ENCODE data around the gene CCDC57.
"Not testable (repeated sequence)": the region's sequence is repeated elsewhere in the genome, so short reads cannot be mapped to it uniquely, and the experiment has no call there.

The CCDC57 gene

DNA sequence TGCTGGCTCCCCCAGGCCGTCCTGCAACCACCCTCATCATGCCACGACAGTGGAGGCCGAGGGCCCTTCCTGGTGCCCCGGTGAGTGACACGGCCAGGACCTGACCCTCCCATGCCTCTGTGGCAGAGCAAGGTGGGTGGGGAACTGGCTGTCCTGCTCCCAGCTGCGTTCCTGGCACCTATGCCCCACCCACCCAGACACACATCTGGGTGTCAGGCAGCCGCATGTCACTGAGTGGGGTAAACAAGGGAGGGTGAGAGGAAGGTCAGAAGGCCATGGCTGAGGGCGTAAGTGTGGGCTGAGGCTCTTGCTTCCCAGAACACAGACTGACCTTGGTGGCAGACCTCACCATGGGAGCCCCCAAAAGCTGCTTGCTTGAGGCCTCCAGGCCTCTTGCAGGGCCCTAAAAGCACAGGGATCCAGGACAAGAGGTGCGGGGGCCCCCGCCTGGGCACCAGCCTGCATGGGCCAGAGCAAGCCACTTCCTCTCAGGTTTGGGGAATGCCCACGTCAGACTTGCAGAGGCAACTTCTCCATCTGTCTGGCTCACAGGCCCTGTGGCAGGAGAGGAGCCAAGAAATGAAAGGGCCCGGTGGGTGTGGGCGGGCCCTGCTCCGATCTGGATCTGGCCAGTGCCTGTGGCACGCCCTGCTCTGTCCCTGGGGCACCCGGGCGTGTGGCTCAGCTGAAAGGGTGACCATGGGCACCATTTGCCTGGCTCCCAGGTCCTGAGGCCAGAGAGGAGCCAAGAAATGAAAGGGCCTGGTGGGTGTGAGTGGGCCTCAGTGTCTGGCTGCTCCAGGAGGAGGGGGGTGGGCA lies 3.9 kb upstream of the CCDC57 start:
- DNase-seq (ENCODE audit: low read depth) = peak; percentile 85
- H3K27me3 ChIP-seq (replicated peaks; ENCODE audit: control insufficient read depth, insufficient read depth, low read length) = no peaks in the 10 kb centered on the region
- no peak overlapping the region for H3K4me3 ChIP-seq (ENCODE audit: low read length)
- peak overlapping the region; percentile 75 for H3K9ac ChIP-seq (ENCODE audit: low read length)
- peaks cover 30% of the 10 kb centered on the region for H3K4me1 ChIP-seq (ENCODE audit: control insufficient read depth, insufficient read depth, low read length)
- no peaks in the 10 kb centered on the region for H3K9me3 ChIP-seq (ENCODE audit: control insufficient read depth, low read length)
- H3K36me3 ChIP-seq (ENCODE audit: control insufficient read depth, insufficient read depth, low read length, severe bottlenecking) = no peaks in the 10 kb centered on the region

DNA sequence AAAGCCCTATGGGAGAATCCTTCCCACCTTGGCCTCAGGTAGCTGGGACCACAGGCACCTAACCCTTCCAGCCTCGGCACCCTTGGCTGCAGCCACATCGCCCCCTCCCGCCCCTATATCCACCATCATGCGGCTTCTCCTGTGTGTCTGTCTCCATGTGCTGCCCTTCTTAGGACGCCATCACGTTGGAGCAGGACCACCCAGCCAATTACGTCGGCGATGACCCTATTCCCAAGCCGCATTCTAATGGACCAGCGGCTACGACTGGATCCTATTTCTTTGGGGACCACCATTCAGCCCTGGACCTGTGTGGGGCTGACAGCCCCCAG lies 3.3 kb upstream of the CCDC57 start:
- Histone ChIP-seq H3K9ac (ENCODE audit: low read length) (peak overlapping the region; percentile 75), H3K4me1 (ENCODE audit: control insufficient read depth, insufficient read depth, low read length) (peaks cover 33% of the 10 kb centered on the region), H3K27me3 (replicated peaks; ENCODE audit: control insufficient read depth, insufficient read depth, low read length) (no peaks in the 10 kb centered on the region), H3K36me3 (ENCODE audit: control insufficient read depth, insufficient read depth, low read length, severe bottlenecking) (no peaks in the 10 kb centered on the region), H3K9me3 (ENCODE audit: control insufficient read depth, low read length) (no peaks in the 10 kb centered on the region), H3K4me3 (ENCODE audit: low read length) (no peak overlapping the region)
- no peak for DNase-seq (ENCODE audit: low read depth)

DNA sequence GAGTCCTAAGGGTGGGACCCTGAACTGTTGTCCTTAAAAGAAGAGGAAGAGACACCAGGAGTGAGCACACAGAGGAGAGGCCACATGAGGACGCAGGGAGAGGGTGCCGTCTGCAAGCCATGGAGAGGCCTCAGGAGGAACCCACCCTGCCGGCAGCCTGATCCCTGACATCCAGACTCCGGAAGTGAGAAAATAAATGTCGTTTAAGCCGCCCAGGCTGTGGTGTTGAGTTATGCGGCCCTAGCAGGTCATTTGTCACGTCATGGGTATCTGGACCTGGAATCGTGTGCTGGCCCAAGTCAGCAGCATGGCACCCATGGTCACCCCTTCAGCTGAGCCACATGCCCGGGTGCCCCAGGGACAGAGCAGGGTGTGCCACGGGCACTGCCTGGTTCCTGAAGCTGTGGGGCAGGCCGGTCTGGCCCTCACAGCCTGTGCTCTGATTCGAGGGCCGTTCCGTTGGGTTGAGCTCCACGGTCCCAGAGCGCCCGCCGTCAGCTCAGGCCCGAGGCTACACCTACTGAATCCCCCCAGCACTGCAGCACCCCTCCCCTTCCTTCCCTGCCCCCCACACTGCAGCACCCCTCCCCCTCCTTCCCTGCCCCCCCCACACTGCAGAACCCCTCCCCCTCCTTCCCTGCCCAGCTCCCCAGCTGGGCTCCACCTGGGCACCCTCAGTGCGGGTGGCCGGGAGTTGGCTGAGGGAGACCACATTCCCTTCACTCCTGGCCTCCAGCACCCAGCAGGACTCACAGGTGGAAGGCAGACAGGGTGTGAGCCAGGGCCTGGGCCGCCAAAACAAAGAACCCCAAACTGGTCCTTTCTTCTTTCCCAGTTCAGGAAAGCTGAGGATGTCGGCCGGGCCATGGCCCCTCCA lies 2.7 kb upstream of the CCDC57 start:
- no peaks in the 10 kb centered on the region for H3K27me3 ChIP-seq (replicated peaks; ENCODE audit: control insufficient read depth, insufficient read depth, low read length)
- H3K9ac ChIP-seq (ENCODE audit: low read length) = no peak overlapping the region
- H3K36me3 ChIP-seq (ENCODE audit: control insufficient read depth, insufficient read depth, low read length, severe bottlenecking) = no peaks in the 10 kb centered on the region
- DNase-seq (ENCODE audit: low read depth) = peak; percentile 36
- no peak overlapping the region for H3K4me3 ChIP-seq (ENCODE audit: low read length)
- no peaks in the 10 kb centered on the region for H3K9me3 ChIP-seq (ENCODE audit: control insufficient read depth, low read length)
- H3K4me1 ChIP-seq (ENCODE audit: control insufficient read depth, insufficient read depth, low read length) = peaks cover 33% of the 10 kb centered on the region

DNA sequence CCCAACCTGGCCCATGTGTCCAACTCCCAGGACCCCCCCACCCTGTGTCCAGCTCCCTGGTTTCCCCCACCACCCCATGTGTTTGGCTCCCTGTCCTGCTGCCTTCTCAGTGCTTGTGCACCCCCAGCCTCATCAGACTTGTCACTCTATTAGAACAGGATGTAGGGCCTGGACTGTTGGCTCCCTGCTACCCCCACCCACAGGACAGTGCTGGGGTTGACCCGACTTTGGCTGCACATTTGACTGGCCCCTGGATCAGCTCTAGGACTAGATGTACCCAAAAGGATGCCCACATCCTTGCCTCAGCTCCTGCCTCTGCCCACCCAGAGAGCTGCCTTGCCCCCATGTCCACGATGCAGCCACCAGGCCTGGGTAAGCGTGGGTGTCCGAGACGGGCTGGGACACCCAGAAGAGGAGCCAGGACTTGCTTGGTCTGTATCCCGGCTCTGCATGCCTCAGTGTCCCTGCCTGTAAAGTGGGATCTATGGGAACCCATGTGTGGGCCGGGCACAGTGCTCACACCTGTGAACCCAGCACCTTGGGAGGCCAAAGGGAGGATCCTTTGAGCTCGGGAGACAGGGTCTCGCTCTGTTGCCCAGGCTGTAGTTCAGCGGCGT lies 1.5 kb upstream of the CCDC57 start:
- H3K4me1 ChIP-seq (ENCODE audit: control insufficient read depth, insufficient read depth, low read length) = peaks cover 33% of the 10 kb centered on the region
- no peak for DNase-seq (ENCODE audit: low read depth)
- no peaks in the 10 kb centered on the region for H3K9me3 ChIP-seq (ENCODE audit: control insufficient read depth, low read length)
- H3K4me3 ChIP-seq (ENCODE audit: low read length) = no peak overlapping the region
- no peaks in the 10 kb centered on the region for H3K27me3 ChIP-seq (replicated peaks; ENCODE audit: control insufficient read depth, insufficient read depth, low read length)
- no peaks in the 10 kb centered on the region for H3K36me3 ChIP-seq (ENCODE audit: control insufficient read depth, insufficient read depth, low read length, severe bottlenecking)
- H3K9ac ChIP-seq (ENCODE audit: low read length) = no peak overlapping the region

DNA sequence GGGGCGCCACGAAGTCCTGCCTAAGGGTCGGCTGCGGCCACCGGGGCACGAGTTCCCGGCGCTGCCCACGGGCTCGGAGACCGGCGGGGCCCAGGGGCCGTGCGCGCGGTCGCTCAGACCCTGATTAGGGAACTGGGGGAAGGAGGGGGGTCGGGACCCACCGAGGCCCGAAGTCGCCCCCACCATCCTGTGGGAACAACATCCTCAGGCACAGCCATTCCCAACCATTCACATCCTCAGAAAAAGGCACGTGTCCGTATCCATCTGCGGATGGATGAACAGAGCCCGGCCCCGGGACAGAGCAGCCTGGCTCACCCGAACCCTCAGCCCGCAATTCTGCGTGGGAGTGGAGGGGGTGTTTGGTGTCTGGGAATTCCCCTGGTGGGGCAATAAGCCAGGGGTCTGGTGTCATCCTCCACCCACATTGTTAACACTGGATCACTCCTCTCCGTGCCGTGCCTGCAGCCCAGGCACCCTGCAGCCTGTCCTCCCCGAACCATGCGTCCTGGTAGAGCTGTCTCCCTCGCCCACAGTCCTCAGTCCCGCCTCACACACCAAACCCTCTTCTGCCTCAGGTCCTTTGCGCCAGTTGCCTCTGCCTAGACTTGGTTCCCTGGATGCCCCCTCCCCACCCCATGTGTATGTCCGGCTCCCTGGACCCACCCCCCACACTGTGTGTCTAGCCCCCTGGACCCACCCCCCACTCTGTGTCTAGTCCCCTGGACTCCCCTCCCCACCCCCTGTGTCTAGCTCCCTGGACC lies 789 bp upstream of the CCDC57 start:
- Histone ChIP-seq H3K4me1 (ENCODE audit: control insufficient read depth, insufficient read depth, low read length) (peaks cover 33% of the 10 kb centered on the region), H3K36me3 (ENCODE audit: control insufficient read depth, insufficient read depth, low read length, severe bottlenecking) (no peaks in the 10 kb centered on the region), H3K9me3 (ENCODE audit: control insufficient read depth, low read length) (no peaks in the 10 kb centered on the region), H3K4me3 (ENCODE audit: low read length) (peak overlapping the region; percentile 84), H3K9ac (ENCODE audit: low read length) (peak overlapping the region; percentile 92), H3K27me3 (replicated peaks; ENCODE audit: control insufficient read depth, insufficient read depth, low read length) (no peaks in the 10 kb centered on the region)
- DNase-seq (ENCODE audit: low read depth) = peak; percentile 88

DNA sequence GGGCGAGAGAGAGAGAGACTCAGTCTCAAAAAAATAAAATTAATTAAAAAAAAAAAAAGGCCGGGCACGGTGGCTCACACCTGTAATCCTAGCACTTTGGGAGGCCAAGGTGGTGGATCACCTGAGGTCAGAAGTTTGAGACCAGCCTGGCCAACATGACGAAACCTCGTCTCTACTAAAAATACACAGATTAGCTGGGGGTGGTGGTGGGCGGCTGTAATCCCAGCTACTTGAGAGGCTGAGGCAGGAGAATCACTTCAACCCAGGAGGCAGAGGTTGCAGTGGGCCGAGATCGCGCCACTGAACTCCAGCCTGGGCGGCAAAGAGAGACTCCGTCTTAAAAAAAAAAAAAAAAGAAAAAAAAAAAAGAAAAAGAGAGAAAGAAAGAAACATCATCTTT lies 2.0 kb downstream of the CCDC57 start:
- not testable (repeated sequence) for H3K27me3 ChIP-seq (replicated peaks; ENCODE audit: control insufficient read depth, insufficient read depth, low read length); H3K4me3 ChIP-seq (ENCODE audit: low read length); H3K9ac ChIP-seq (ENCODE audit: low read length); H3K36me3 ChIP-seq (ENCODE audit: control insufficient read depth, insufficient read depth, low read length, severe bottlenecking); DNase-seq (ENCODE audit: low read depth); H3K9me3 ChIP-seq (ENCODE audit: control insufficient read depth, low read length)
- peaks cover 19% of the 10 kb centered on the region for H3K4me1 ChIP-seq (ENCODE audit: control insufficient read depth, insufficient read depth, low read length)

DNA sequence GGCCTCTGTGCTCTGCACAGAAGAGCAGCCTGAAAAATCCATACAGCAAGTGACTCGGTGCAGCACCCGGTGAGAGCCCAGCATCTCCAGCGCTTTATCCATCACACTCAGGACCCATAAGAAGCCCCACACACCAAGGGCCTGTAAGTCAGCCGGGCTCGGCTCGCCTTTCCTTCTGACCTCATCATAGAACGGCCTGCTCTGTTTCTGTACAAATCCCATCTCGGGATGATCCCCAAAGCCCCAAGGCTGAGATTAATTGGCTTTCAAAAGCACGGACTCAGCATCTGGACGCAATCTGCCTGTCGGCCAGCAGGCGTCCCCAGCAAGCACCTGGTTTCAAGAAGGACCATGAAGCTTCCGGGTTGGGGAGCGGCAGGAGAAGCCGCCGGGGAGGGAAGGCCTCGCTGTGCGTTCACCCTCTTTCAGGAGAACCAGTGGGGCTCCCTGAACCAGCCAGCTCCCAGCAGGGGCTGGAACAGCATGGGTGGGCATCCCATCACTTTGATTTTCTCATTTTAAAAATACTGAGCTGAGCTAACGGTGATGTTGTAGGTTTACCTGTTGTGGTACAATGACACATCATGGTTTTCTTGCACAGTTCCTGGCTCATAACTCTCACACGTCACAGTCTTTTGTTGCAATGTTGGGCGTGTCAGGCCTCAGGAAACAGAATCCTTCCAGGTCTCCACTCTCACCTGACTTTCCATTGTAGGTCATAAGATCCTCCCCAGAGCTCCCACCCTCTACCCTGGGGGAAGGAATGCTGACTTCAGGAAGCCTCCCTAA lies 6.7 kb downstream of the CCDC57 start:
- H3K4me1 ChIP-seq (ENCODE audit: control insufficient read depth, insufficient read depth, low read length) = peaks cover 18% of the 10 kb centered on the region
- peaks cover 5% of the 10 kb centered on the region for H3K36me3 ChIP-seq (ENCODE audit: control insufficient read depth, insufficient read depth, low read length, severe bottlenecking)
- DNase-seq (ENCODE audit: low read depth) = peak; percentile 96
- peak overlapping the region; percentile 84 for H3K9ac ChIP-seq (ENCODE audit: low read length)
- H3K27me3 ChIP-seq (replicated peaks; ENCODE audit: control insufficient read depth, insufficient read depth, low read length) = no peaks in the 10 kb centered on the region
- no peaks in the 10 kb centered on the region for H3K9me3 ChIP-seq (ENCODE audit: control insufficient read depth, low read length)
- peak overlapping the region; percentile 35 for H3K4me3 ChIP-seq (ENCODE audit: low read length)

DNA sequence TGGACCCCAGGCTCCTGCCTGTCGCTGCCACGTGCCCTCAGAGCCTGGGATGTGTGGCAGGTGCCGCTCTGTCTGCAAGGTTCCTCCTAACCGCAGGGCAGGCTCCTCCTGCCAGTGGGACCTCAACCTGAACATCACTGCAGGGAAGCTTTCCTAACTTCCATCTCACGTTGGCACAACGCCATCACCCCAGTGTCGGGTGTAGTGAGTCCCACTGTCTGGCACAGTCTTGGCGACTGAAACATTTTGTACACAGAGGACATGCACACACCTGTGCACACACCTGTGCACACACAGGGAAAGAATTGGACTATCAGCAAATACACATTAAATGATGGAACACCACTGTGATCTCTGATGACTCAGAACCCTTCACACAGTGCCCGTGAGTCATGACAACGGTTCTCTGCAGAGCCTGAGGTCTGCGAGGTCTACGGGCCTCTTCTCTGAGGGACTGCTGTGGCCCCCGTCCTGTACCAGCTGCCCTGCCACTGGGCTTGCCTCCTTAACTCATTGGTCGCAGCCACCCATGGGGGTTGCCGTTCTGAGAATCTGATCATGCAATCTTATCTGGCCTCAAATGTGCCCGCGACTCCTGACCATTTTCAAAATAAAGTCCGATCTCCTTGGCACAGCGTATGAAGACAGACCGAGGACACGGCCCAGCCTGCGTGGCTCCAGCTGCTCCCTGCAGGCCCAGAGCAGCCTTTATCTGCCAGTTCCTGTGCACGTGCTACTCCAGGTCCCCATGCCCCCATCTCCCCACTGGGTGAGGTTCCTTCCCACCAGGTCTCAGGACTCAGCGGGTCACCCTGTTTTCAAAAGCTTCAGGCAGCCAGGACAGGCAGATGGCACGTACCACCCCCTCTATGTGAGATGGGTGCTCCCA lies 7.6 kb downstream of the CCDC57 start:
- DNase-seq (ENCODE audit: low read depth) = peak; percentile 72
- Histone ChIP-seq H3K36me3 (ENCODE audit: control insufficient read depth, insufficient read depth, low read length, severe bottlenecking) (peaks cover 5% of the 10 kb centered on the region), H3K27me3 (replicated peaks; ENCODE audit: control insufficient read depth, insufficient read depth, low read length) (no peaks in the 10 kb centered on the region), H3K4me3 (ENCODE audit: low read length) (peak overlapping the region; percentile 35), H3K9me3 (ENCODE audit: control insufficient read depth, low read length) (no peaks in the 10 kb centered on the region), H3K4me1 (ENCODE audit: control insufficient read depth, insufficient read depth, low read length) (peaks cover 18% of the 10 kb centered on the region), H3K9ac (ENCODE audit: low read length) (peak overlapping the region; percentile 84)

DNA sequence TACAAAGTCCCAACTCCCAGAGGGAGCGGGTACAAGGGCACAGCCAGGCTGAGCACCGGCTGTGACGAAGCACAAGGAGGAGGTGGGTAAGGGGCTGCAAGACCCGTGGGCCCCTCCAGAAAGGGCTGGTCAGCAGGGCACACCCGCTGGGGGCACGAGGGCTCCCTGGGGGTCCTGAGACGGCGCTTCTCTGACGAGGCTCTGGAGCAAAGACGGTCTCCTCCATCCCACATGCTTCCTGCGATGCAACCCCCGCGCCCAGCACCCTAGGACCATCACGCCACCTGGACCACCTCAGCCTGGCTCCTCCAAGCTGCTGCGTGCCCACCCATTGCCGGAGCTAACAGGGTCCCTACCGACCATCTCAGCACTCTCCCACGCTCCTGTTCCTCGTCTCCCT lies 8.7 kb downstream of the CCDC57 start:
- no peaks in the 10 kb centered on the region for H3K27me3 ChIP-seq (replicated peaks; ENCODE audit: control insufficient read depth, insufficient read depth, low read length)
- peaks cover 5% of the 10 kb centered on the region for H3K36me3 ChIP-seq (ENCODE audit: control insufficient read depth, insufficient read depth, low read length, severe bottlenecking)
- H3K9ac ChIP-seq (ENCODE audit: low read length) = no peak overlapping the region
- no peak overlapping the region for H3K4me3 ChIP-seq (ENCODE audit: low read length)
- peaks cover 18% of the 10 kb centered on the region for H3K4me1 ChIP-seq (ENCODE audit: control insufficient read depth, insufficient read depth, low read length)
- H3K9me3 ChIP-seq (ENCODE audit: control insufficient read depth, low read length) = no peaks in the 10 kb centered on the region
- DNase-seq (ENCODE audit: low read depth) = no peak

DNA sequence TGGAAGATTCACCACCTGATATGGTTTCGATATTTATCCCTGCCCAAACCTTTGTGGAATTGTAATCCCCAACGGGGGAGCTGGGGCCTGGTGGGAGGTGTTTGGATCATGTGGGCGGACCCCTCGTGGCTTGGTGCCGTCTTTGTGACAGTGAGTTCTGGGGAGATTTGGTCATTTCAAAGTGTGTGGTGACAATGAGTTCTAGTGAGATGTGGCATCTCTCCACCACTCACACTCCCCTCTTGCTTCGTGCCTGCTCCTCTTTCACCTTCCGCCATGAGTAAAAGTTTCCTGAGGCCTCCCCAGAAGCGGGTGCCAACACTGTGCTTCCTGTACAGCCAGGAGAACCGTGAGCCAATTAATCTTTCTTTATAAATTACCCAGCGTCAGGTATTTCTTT lies 9.7 kb downstream of the CCDC57 start:
- no peak for DNase-seq (ENCODE audit: low read depth)

More for the DNA sequence above, 9.7 kb downstream of the CCDC57 start:
- H3K36me3 ChIP-seq (ENCODE audit: control insufficient read depth, insufficient read depth, low read length, severe bottlenecking) = peaks cover 9% of the 10 kb centered on the region
- no peaks in the 10 kb centered on the region for H3K9me3 ChIP-seq (ENCODE audit: control insufficient read depth, low read length)
- H3K9ac ChIP-seq (ENCODE audit: low read length) = no peak overlapping the region
- peaks cover 18% of the 10 kb centered on the region for H3K4me1 ChIP-seq (ENCODE audit: control insufficient read depth, insufficient read depth, low read length)
- H3K4me3 ChIP-seq (ENCODE audit: low read length) = no peak overlapping the region
- no peaks in the 10 kb centered on the region for H3K27me3 ChIP-seq (replicated peaks; ENCODE audit: control insufficient read depth, insufficient read depth, low read length)
